K562 (cell line): ENCODE measurements around the gene TBX1. TPM values are rescaled to one million over a fixed set of nuclear protein-coding genes. Genes with fewer than 3 reads are reported as not detected.

Source experiments
- ARID1B ChIP-seq: fragments of 450-650 bp; IDR thresholded peaks from 2 replicates; pipeline ENCODE4 v1.6.1; 2016; ENCODE audit warnings: antibody characterized with exemption, mild to moderate bottlenecking, inconsistent platforms
- BACH1 ChIP-seq: fragments of 200-800 bp; sonication (Bioruptor generic); IDR thresholded peaks from 2 replicates; pipeline ENCODE4 v1.6.1; 2016; ENCODE audit warnings: missing genetic modification characterization, missing compliant biosample characterization
- C11orf30 ChIP-seq: fragments of 450-650 bp; IDR thresholded peaks from 2 replicates; pipeline ENCODE4 v1.6.1; 2016; ENCODE audit warnings: low read depth, mild to moderate bottlenecking
- ETV5 ChIP-seq: sonication (generic); formaldehyde crosslinking; IDR thresholded peaks from 2 replicates; pipeline ENCODE4 v1.4.0; 2020; ENCODE audit warnings: low read depth, mild to moderate bottlenecking, missing genetic modification reagents
- HNRNPUL1 ChIP-seq: fragments of 200-400 bp; formaldehyde crosslinking; IDR thresholded peaks from 2 replicates; pipeline ENCODE4 v1.6.1; 2017; ENCODE audit warnings: low read length
- KDM4B ChIP-seq, 2 experiments: fragments of 450-650 bp in 1 of 2; sonication (generic) in 1 of 2; IDR thresholded peaks; 2 replicates each; pipeline ENCODE4 v1.6.1; 2016 to 2017; ENCODE audit warnings: borderline replicate concordance in 2 of 2, antibody characterized with exemption in 1 of 2, low read depth in 1 of 2, mild to moderate bottlenecking in 1 of 2
- MCM3 ChIP-seq: fragments of 450-650 bp; IDR thresholded peaks from 2 replicates; pipeline ENCODE4 v1.6.1; 2016
- MTF1 ChIP-seq: fragments of 250-450 bp; sonication (Bioruptor Pico); IDR thresholded peaks from 2 replicates; pipeline ENCODE4 v1.9.0; 2021; ENCODE audit warnings: moderate library complexity, mild to moderate bottlenecking, inconsistent platforms, borderline replicate concordance
- POLR2AphosphoS2 ChIP-seq: IDR thresholded peaks from 2 replicates; pipeline ENCODE4 v1.6.1; 2012; ENCODE audit warnings: low read length, improper control_type of control experiment
- RBM15 ChIP-seq: fragments of 200-400 bp; formaldehyde crosslinking; IDR thresholded peaks from 2 replicates; pipeline ENCODE4 v1.6.1; 2018; ENCODE audit warnings: mild to moderate bottlenecking, low read length, moderate library complexity; ENCODE audit not compliant: insufficient read depth
- RBM17 ChIP-seq: fragments of 200-400 bp; formaldehyde crosslinking; IDR thresholded peaks from 2 replicates; pipeline ENCODE4 v1.6.1; 2017; ENCODE audit warnings: low read depth, mild to moderate bottlenecking, low read length, borderline replicate concordance
- SP1 ChIP-seq: sonication (generic); formaldehyde crosslinking; IDR thresholded peaks from 2 replicates; pipeline ENCODE4 v1.8.1; 2022; ENCODE audit warnings: mild to moderate bottlenecking, missing genetic modification reagents
- STAG1 ChIP-seq: sonication (generic); formaldehyde crosslinking; IDR thresholded peaks from 2 replicates; pipeline ENCODE4 v1.5.0; 2020; ENCODE audit warnings: missing genetic modification reagents, borderline replicate concordance
- STAT5B ChIP-seq: fragments of 250-450 bp; sonication (Bioruptor Pico); IDR thresholded peaks from 2 replicates; pipeline ENCODE4 v1.8.0; 2021; ENCODE audit warnings: mild to moderate bottlenecking, inconsistent platforms
- TBP ChIP-seq: optimal IDR thresholded peaks from 2 replicates; pipeline ENCODE3; 2011; ENCODE audit warnings: low read depth, low read length, improper control_type of control experiment
- ZC3H4 ChIP-seq: sonication (generic); formaldehyde crosslinking; IDR thresholded peaks from 2 replicates; pipeline ENCODE4 v1.9.0; 2021; ENCODE audit warnings: missing genetic modification reagents, borderline replicate concordance
- ZNF224 ChIP-seq: sonication (generic); formaldehyde crosslinking; IDR thresholded peaks from 2 replicates; pipeline ENCODE4 v1.8.0; 2022; ENCODE audit warnings: mild to moderate bottlenecking, missing genetic modification reagents
- ZNF668 ChIP-seq: fragments of 250-450 bp; sonication (Bioruptor Pico); IDR thresholded peaks from 2 replicates; pipeline ENCODE4 v1.8.0; 2022; ENCODE audit warnings: mild to moderate bottlenecking, inconsistent platforms
- polyA plus RNA-seq, 8 experiments: library from polyadenylated mRNA; depleted of rRNA in 4 of 8; stranded (reverse) in 5 of 8; unstranded in 3 of 8; fragments of >200 nt; fragmentation: Nextera tagmentation in 2 of 8; fragmentation: Illumina TruSeq in 1 of 8; extraction: Ambion mirVana in 2 of 8; extraction: Trizol in 1 of 8; gene quantifications; 2 replicates each; pipeline versions ENCODE4 v1.2.1 to v1.2.3, GENCODE V29; 2011 to 2014; ENCODE audit warnings: inconsistent platforms in 1 of 8, missing spikeins in 1 of 8
- total RNA-seq, 7 experiments: library from RNA; depleted of rRNA in 6 of 7; stranded (reverse); fragments of >200 nt in 6 of 7; fragmentation: Illumina TruSeq in 2 of 7; extraction: Trizol in 2 of 7; gene quantifications; 2 replicates each; pipeline versions ENCODE4 v1.2.1 to v1.2.3, GENCODE V29; 2011 to 2021; ENCODE audit warnings: low replicate concordance in 1 of 7
- TF ChIP-seq, protein P1 (sequence below): fragments of 450-650 bp; formaldehyde crosslinking; IDR thresholded peaks from 2 replicates; pipeline ENCODE4 v1.4.0; 2022; ENCODE audit warnings: missing genetic modification characterization
- TF ChIP-seq, protein P2 (sequence below): sonication (generic); formaldehyde crosslinking; IDR thresholded peaks from 2 replicates; pipeline ENCODE4 v1.8.0; 2023; ENCODE audit warnings: mild to moderate bottlenecking, missing genetic modification reagents
- TF ChIP-seq, protein P3 (sequence below): sonication (generic); formaldehyde crosslinking; IDR thresholded peaks from 2 replicates; pipeline ENCODE4 v1.8.0; 2022; ENCODE audit warnings: missing genetic modification reagents, mild to moderate bottlenecking, borderline replicate concordance

TBX1 gene
- total and polyA plus RNA-seq, 9 of the 15 experiments (the other 6 are each of a cell fraction or from before 2014, with no cell fraction given): 0.07 to 35.0 (median 3.9) TPM

DNA sequence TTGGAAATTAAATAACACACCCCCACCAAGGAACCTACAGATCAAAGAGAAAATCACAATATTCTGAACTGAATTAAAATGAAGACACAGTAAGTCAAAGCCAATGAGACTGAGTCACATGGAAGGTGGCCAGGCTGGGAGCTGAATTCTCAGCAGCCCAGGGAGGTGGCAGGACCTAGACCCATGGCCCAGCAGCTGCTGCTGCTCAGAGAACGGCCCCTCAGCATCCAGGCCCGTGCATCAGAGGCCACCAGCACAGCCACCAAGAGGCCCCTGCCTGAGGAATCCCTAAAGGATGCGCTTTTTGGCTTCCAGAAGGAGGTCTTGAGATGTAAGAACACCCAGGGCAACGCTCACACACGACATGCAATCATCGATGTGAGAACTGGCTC lies 35.0 kb downstream of the TBX1 start (continued):
- TF ChIP-seq ZNF224 (CRISPR knock-in tag) (no peak), RBM15 (no peak), ZC3H4 (CRISPR knock-in tag) (peak; percentile 69; the same call in 1 of the 2 replicates), ZNF668 (no peak), HNRNPUL1 (no peak), ARID1B (no peak), RBM17 (no peak), C11orf30 (no peak), STAG1 (CRISPR knock-in tag) (peak; percentile 15; the same call in 1 of the 2 replicates), SP1 (CRISPR knock-in tag) (no peak), POLR2AphosphoS2 (no peak), MTF1 (CRISPR knock-in tag) (no peak), BACH1 (no peak), KDM4B (IDR thresholded peaks at IDR 0.05; ENCODE audit: borderline replicate concordance in 2 of 2, low read depth in 1 of 2) (no peak), TBP (no peak), ETV5 (CRISPR knock-in tag) (no peak), MCM3 (no peak), STAT5B (CRISPR knock-in tag) (no peak)
- TF ChIP-seq, protein P1, sequence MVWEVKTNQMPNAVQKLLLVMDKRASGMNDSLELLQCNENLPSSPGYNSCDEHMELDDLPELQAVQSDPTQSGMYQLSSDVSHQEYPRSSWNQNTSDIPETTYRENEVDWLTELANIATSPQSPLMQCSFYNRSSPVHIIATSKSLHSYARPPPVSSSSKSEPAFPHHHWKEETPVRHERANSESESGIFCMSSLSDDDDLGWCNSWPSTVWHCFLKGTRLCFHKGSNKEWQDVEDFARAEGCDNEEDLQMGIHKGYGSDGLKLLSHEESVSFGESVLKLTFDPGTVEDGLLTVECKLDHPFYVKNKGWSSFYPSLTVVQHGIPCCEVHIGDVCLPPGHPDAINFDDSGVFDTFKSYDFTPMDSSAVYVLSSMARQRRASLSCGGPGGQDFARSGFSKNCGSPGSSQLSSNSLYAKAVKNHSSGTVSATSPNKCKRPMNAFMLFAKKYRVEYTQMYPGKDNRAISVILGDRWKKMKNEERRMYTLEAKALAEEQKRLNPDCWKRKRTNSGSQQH: no peak
- TF ChIP-seq, protein P2, sequence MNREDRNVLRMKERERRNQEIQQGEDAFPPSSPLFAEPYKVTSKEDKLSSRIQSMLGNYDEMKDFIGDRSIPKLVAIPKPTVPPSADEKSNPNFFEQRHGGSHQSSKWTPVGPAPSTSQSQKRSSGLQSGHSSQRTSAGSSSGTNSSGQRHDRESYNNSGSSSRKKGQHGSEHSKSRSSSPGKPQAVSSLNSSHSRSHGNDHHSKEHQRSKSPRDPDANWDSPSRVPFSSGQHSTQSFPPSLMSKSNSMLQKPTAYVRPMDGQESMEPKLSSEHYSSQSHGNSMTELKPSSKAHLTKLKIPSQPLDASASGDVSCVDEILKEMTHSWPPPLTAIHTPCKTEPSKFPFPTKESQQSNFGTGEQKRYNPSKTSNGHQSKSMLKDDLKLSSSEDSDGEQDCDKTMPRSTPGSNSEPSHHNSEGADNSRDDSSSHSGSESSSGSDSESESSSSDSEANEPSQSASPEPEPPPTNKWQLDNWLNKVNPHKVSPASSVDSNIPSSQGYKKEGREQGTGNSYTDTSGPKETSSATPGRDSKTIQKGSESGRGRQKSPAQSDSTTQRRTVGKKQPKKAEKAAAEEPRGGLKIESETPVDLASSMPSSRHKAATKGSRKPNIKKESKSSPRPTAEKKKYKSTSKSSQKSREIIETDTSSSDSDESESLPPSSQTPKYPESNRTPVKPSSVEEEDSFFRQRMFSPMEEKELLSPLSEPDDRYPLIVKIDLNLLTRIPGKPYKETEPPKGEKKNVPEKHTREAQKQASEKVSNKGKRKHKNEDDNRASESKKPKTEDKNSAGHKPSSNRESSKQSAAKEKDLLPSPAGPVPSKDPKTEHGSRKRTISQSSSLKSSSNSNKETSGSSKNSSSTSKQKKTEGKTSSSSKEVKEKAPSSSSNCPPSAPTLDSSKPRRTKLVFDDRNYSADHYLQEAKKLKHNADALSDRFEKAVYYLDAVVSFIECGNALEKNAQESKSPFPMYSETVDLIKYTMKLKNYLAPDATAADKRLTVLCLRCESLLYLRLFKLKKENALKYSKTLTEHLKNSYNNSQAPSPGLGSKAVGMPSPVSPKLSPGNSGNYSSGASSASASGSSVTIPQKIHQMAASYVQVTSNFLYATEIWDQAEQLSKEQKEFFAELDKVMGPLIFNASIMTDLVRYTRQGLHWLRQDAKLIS (CRISPR knock-in tag): no peak
- TF ChIP-seq, protein P3, sequence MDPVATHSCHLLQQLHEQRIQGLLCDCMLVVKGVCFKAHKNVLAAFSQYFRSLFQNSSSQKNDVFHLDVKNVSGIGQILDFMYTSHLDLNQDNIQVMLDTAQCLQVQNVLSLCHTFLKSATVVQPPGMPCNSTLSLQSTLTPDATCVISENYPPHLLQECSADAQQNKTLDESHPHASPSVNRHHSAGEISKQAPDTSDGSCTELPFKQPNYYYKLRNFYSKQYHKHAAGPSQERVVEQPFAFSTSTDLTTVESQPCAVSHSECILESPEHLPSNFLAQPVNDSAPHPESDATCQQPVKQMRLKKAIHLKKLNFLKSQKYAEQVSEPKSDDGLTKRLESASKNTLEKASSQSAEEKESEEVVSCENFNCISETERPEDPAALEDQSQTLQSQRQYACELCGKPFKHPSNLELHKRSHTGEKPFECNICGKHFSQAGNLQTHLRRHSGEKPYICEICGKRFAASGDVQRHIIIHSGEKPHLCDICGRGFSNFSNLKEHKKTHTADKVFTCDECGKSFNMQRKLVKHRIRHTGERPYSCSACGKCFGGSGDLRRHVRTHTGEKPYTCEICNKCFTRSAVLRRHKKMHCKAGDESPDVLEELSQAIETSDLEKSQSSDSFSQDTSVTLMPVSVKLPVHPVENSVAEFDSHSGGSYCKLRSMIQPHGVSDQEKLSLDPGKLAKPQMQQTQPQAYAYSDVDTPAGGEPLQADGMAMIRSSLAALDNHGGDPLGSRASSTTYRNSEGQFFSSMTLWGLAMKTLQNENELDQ: no peak
